COLO829 (cell line): ENCODE measurements around the gene COL26A1.

Experiments
- DNase-seq: peaks from one replicate; pipeline ENCODE4 v3.0.0; 2012; ENCODE audit warnings: low spot score

COL26A1 gene

DNA sequence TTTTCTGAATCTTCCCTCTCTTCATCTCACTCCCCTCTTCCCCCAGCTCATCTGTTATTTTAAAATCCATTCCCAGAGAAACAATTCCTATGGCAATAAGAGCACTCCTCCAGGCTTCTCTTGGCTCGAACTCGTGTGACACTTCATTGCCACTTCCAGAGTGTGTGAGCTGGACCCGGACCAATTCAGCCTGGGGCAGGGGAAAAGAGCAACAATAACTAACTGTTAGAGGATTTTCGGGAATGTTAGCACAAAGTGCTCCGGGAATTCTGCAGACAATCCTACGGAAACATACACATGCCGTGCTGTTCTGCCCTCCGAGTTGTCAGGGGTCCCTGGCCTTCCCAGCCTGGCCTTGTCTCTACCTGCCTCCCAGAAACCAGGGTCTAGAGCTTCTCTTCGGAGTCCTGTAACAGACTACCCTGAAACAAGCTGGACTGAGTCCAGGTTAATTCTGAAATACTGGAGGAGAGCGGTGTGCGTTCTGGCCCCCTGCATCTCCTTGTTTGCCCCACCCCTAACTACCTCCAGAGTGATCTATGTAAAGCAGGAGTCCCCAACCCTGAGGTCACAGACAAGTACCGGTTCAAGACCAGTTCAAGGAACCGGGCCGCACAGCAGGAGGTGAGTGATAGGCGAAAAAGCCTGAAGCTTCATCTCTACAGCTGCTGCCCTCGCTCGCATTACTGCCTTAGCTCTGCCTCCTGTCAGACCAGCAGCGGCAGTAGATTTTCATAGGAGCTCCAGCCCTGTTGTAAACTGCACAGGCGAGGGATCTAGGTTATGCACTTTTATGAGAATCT is 11.3 kb downstream of the COL26A1 start:
- peak; percentile 93 for DNase-seq

DNA sequence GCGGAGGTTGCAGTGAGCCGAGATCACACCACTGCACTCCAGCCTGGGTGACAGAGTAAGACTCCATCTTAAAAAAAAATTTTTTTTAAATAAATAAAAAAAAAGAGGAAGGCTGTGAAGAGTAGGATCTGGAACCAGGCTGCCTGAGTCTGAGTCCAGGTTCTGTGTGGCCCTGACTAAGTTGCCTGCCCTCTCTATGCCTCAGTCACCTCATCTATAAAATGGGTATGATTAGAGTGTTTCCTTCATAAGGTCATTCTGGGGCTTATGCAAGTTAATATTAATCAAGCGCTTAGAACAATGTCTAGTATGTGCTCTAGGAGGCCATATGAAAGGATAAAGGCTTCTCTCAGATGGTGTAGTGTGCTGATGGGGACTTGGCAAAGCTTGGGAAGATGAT is 12.3 kb downstream of the COL26A1 start:
- no peak for DNase-seq

GRCh38 chr7:101376601-101377000 is 13.9 kb downstream of the COL26A1 start:
- DNase-seq = no peak

GRCh38 chr7:101377189-101377736 is 14.6 kb downstream of the COL26A1 start:
- no peak for DNase-seq

DNA sequence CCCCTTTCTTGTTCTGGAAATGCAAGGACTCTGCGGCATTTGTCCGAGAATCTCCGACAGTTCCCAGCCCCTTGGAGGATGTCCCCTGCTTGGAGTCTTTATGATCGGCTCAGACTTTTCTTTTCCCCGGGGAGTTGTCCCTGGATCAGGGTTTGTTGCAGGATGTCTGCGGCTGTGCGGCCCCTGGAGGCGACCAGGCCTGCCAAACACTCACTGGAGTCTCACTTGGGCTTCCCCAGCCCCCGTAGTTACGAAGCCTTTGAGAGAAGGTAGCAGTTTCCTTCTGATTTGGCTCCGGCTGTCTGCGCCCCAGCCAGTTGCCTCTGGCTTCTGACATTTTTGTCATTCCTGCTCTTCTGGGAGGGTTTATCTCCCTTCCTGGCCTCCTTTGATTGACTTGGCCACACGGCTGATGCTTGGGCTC is 16.1 kb downstream of the COL26A1 start:
- DNase-seq = no peak

- DNase-seq = no peak
These were observed 16.6 kb downstream of the COL26A1 start for GRCh38 chr7:101379302-101379701.

DNA sequence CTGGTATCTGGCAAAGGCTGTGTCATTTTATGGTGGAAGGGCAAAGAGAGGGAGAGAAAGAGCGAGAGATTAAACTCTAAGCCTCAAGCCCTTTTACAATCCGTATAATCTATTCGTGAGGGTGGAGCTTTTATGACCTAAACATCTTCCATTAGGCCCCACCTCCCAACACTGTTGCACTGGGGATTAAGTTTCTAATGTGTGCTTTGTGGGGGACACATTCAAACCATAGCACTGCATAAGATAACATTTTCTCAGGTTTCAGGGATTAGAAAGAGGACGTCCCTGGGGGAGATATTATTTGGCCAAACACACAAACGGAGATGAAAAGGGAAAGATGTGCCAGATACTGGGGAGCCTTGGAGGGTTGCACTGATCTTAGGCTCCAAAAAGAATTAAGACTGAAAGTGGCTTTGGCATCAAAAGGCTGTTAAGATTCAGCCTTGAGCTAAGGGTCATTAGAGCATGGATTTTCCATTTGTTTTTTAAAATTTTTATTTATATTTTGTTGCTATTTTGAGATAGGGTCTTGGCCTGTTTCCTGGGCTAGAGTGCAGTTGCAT is 19.0 kb downstream of the COL26A1 start:
- no peak for DNase-seq

- DNase-seq = no peak
These were observed 20.3 kb downstream of the COL26A1 start for GRCh38 chr7:101382937-101383336.

DNA sequence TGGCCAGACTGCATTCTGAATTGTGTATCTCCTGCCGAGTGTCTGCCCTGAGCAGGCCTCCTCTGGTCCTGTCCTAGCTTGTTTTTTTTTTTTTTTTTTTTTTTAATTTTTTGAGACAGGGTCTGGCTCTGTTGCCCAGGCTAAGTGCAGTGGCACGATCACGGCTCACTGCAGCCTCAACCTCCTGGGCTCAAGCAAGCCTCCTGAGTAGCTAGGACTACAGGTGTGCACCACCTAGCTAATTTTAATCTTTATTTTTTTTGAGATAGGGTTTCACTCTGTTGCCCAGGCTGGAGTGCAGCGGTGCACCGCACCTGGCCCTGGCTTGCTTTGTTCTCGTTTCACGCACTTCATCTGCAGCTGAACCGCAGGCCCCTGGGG is 23.5 kb downstream of the COL26A1 start:
- DNase-seq = no peak

DNA sequence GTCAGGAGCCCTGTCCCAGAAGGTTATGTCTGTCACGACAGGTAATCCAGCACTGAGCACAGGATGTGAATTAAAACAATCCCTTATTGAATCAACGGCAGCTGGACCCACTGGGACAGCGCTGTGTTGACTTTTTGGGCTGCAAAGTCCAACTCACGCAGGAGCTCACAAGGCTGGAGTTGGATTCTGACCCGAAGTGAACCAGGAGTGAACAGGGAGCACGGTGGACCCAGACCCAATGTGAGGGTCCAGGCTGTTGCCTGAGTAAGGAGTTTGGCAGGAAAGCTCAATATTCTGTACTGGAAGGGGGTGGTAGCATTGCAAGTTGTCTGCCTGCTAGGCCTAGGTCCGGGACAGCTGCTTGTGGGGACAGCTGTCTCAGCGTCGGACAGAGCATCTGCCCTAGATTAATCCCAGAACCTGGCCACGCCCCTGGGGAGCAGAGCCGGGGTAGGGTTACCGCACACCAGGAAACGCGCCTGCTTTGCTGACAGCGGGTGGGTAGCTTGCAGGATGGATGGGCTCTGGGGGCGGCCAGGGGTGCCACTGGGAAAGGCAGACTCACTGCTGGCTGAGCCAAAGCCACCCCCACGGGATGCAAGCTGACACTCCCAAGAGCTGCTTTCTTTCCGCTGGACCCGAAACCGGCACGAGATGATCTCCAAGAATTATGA is 24.0 kb downstream of the COL26A1 start:
- no peak for DNase-seq

DNA sequence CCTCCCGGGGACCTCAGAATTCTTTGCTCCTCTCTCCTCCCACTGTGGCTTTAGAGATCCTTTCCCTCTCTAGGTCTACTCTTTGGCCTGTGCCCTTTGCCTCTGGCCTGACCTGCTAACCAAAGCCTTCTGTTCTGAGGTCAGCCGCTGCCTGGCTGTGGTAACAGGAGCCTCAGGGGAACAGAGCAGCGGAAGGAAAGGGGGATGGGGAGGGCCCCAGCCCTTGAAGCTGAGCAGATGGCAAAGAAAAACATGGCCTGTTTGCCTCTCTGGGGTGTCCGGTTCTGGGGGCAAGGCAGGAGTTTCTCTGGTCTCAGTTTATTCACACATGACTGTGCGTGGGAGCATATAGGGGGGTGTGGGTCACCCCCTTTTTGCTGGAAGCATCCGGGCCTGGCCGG is 28.2 kb downstream of the COL26A1 start:
- peak; percentile 55 for DNase-seq

DNA sequence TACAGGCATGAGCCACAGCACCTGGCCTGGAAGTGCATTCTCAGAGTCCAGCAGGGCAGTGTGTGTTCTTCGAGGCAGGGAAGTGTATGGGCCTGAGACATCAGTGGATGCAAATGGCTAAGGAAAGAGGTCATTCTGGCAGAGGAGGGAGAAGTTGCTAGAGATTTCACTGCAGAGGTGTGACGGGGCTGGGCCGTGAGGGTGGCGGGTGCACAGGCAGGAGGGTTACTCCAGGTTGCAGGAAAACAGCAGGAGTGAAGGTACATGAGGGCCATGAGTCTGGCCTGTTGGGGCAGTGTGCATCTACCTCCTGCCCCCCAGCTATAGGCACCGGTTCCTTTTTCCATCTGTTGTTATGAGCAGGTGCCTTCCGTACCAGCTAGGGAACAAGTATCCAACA is 29.3 kb downstream of the COL26A1 start:
- no peak for DNase-seq

GRCh38 chr7:101393865-101394264 is 31.2 kb downstream of the COL26A1 start:
- DNase-seq = no peak

DNA sequence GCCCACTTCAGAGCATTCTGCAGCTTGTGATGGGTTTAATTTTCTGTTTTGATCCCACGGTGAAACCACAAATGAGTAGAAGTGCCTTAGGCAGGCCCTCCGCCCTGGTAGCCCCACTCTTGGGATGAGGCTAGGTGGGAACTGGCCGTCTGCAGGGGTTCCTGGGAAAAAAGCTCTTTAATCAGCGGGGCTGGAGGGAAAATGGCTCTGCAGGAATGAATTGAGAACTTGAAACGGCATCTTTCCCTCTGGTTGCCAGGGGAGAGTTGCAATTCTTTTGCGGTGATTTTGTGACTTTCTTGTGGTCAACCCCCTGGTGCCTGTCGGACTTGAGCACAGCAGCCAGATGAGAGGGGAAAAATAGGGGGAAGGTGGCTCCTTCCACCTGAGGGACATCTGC is 32.7 kb downstream of the COL26A1 start:
- DNase-seq = no peak

DNA sequence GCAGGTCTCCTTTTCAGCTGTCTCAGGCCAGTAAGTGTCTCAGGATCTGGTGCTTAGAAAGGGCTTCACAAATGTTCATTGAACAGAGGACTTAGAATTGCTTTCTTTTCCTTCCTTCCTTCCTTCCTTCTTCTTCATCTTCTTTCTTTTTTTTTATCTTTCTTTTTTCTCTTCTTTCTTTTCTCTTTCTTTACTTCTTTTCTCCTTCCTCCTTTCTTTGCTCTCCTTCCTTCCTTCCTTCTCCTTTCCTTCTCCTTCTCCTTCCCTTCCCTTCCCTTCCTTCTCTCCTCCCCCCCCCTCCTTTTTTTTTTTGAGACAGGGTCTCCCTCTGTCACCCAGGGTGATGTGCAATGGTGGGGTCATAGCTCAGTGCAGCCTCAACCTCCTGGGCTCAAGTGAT is 34.6 kb downstream of the COL26A1 start:
- no peak for DNase-seq

- no peak for DNase-seq
These were observed 35.2 kb downstream of the COL26A1 start for GRCh38 chr7:101397770-101398324.

DNA sequence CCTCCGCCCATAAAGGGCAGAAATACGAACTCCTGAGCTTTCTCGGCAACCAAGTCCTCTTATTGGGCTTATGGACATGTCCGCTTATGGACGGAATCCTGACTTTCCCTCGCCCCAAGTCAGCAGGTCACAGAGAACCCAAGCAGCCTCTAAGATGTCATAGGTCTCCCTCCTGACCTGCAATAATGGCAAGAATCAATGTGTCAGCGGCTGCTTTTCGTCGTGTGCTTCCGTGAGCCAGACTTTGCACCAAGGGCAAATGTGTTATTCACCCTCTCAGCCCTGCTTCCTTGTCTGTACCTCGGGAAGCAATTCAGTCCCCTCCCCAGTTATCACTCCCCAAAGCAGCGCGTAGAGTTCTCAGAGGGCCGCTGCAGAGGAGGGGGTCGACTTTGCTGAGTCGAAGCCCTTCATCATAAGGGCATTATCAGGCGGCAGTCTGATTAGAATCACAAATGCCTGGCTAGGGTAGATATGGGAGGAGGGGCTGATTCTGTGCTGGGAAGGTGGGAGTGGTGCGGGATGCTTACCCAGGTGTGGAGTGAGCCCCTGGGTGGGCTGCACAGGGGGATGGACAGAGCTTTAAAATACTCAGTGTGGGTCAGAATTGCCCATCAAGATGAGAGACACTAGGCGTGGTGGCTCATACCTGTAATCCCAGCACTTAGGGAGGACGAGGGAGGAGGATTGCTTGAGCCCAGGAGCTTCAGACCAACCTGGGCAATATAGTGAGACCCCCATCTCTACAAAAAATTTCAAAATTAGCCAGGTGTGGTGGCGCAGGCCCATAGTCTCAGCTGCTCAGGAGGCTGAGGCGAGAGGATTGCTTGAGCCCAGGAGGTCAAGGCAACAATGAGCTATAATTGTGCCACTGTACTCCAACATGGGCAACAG is 36.0 kb downstream of the COL26A1 start:
- DNase-seq = no peak

DNA sequence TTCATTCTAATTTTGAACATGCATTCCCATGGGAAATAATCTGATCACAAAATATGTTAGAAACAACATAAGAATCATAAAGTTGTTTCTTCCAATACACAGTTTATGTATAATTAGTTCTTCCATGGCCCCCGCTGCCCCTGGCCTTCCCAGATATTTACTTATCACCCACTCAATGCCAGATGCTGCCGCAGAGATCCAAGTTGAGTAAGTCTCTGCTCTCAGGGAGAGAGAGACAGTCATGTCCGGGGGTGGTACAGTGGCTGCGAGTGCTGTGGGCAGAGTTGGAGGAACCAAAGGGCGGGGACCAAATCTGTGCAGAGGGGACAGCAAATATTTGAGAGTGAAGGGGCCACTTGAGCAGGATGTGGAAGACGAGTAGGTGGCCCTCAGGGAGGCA is 37.1 kb downstream of the COL26A1 start:
- DNase-seq = no peak

DNA sequence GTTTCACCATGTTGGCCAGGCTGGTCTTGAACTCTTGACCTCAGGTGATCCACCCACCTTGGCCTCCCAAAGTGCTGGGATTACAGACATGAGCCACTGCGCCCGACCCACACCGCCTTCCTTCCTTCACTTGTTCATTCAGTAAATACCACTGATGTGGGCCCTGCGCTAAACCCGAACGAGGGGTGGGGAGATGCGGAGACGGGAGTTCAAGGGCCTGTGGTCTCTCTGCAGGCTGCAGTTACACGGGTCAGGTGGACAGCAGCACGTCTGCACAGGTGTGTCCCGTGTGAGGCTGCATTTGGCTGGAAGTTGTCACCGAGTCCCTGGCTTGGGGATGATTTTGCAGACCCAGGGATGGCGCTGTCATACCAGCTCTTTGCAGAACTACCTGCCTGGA is 38.1 kb downstream of the COL26A1 start:
- no peak for DNase-seq

DNA sequence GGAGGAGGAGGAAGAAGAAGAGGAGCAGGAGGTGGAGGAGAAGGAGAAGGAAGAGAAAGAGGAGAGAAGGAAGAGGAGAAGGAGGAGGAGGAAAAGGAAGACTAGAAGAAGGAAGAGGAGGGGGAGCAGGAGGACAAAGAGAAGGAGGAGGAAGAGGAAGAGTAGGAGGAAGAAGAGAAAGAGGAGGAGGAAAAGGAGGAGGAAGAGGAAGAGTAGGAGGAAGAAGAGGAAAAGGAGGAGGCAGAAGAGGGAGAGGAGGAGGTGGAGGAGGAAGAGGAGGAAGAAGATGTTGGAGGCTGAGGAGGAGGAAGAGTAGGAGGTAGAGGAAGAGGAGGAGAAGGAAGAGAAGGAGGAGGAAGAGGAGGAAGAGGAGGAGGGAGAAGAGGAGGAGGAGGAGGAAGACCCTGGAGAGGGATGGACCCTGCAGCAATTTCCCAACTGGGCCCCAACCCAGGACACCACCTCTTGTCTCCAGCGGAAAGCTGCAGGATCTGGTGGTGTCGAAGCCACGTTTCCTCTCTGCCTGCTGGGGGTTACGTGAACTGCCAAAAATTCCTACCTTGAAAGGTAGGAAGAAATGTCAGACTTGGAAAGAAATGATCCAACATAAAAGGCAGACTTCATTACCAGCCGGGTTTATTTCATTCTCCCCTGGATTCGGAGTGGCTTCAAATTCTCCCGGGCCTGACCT is 38.9 kb downstream of the COL26A1 start:
- DNase-seq = no peak
